ENCODE measurements around the gene WNT7B.

GRCh38 chr22:45976254-45977002 lies 534 bp downstream of the WNT7B start:
- TF ChIP-seq CTCF (IDR thresholded peaks at IDR 0.05) (no peak), POLR2A (IDR thresholded peaks at IDR 0.05) (no peak)

Measured in testis (tissue), 2 donors.